ENCODE data around the gene TRPM1.

Gene TRPM1

GRCh38 chr15:31111091-31111647 is 9.6 kb upstream of the TRPM1 start:
- FAIRE-seq (no peak), DNase-seq (ENCODE audit: insufficient read length) (no peak)
- TF ChIP-seq POLR2AphosphoS5 (IDR thresholded peaks at IDR 0.05; ENCODE audit: low read depth, low read length) (no peak), POLR2A (IDR thresholded peaks at IDR 0.05; ENCODE audit: low read depth, low read length) (no peak), TAF1 (IDR thresholded peaks at IDR 0.05; ENCODE audit: borderline replicate concordance, low read depth, low read length) (no peak)

GRCh38 chr15:31108836-31109235 is 7.3 kb upstream of the TRPM1 start:
- no peak for FAIRE-seq
- DNase-seq (ENCODE audit: insufficient read length), result no peak
- TF ChIP-seq TAF1 (IDR thresholded peaks at IDR 0.05; ENCODE audit: borderline replicate concordance, low read depth, low read length) (no peak), POLR2AphosphoS5 (IDR thresholded peaks at IDR 0.05; ENCODE audit: low read depth, low read length) (no peak), POLR2A (IDR thresholded peaks at IDR 0.05; ENCODE audit: low read depth, low read length) (no peak)

GRCh38 chr15:31106495-31107300 is 5.2 kb upstream of the TRPM1 start:
- DNase-seq (ENCODE audit: insufficient read length), result no peak
- TF ChIP-seq POLR2AphosphoS5 (IDR thresholded peaks at IDR 0.05; ENCODE audit: low read depth, low read length), result no peak
- no peak for TF ChIP-seq TAF1 (IDR thresholded peaks at IDR 0.05; ENCODE audit: borderline replicate concordance, low read depth, low read length)
- TF ChIP-seq POLR2A (IDR thresholded peaks at IDR 0.05; ENCODE audit: low read depth, low read length), result no peak
- FAIRE-seq, result no peak

DNA sequence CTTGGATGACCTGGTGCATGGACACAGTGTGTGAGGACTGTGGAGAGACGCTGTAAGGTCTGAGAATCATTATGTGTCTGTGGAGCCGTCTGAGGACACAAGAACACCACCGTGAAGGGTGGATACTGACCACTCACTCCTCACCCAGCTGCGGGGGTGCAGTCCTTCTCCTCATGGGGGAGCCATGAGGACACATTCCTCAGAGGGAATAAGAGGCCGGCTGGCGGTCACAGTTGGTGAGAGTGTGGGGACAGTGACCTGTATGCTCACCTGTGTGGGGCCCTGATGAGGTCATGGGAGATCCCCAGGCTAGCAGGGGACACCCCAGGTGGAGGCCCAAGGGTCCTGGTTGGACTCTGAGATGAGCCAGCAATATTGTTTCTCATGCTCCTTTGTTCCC is 2.5 kb upstream of the TRPM1 start:
- TF ChIP-seq TAF1 (IDR thresholded peaks at IDR 0.05; ENCODE audit: borderline replicate concordance, low read depth, low read length) (no peak), POLR2A (IDR thresholded peaks at IDR 0.05; ENCODE audit: low read depth, low read length) (no peak), POLR2AphosphoS5 (IDR thresholded peaks at IDR 0.05; ENCODE audit: low read depth, low read length) (no peak)
- FAIRE-seq, result no peak
- no peak for DNase-seq (ENCODE audit: insufficient read length)

DNA sequence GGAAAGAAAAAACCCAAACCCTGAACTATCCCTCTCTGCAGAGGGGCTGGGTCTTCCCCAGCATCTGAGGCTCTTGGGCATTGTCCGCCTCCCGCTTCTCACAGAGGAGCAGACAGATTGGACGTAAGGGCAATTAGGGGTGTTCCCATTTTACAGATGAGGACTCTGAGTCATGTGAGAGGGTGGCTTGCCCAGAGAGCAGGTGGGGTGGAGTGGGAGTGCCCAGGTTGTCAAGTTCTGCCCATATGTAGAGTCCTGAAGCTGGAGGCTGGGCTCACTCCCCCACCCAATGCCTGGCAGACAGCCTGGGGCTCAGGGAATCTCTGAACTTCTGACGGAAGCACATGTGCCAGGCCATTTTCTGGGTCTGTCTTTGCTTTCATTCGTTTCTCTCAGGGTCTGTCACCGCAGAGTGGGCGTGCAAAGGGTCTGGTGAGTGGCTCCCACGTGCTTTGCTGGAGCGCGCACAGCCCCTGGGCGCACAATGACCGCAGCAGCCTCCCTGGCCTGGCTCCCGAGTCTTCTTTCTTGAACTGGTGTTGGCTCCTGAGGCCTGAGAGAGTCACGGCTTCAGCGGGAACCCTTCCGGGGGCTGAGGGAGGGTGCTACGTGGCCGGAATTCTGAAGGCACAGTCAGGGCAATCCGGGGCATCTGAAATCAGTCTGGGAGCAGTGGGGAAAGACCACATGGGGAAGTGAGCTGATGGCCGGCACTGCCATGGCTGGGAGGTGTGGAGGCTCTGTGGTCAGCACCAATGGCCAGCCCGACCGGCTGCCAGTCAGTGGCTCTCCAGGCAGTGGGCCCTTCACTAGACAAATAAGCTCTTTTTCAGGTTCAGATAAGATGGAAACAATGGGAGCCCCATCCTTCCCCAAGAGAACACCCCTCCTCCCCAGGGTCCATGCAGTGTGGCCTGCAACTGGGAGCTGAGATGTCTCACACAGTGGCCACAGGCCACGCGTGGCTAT is 1.1 kb upstream of the TRPM1 start:
- no peak for TF ChIP-seq POLR2A (IDR thresholded peaks at IDR 0.05; ENCODE audit: low read depth, low read length)
- no peak for TF ChIP-seq TAF1 (IDR thresholded peaks at IDR 0.05; ENCODE audit: borderline replicate concordance, low read depth, low read length)
- no peak for TF ChIP-seq POLR2AphosphoS5 (IDR thresholded peaks at IDR 0.05; ENCODE audit: low read depth, low read length)
- DNase-seq (ENCODE audit: insufficient read length), result no peak
- no peak for FAIRE-seq

- DNase-seq (ENCODE audit: insufficient read length) (no peak), FAIRE-seq (no peak)
- TF ChIP-seq POLR2A (IDR thresholded peaks at IDR 0.05; ENCODE audit: low read depth, low read length) (no peak), TAF1 (IDR thresholded peaks at IDR 0.05; ENCODE audit: borderline replicate concordance, low read depth, low read length) (no peak), POLR2AphosphoS5 (IDR thresholded peaks at IDR 0.05; ENCODE audit: low read depth, low read length) (no peak)
Measured at GRCh38 chr15:31102039-31102321, 455 bp upstream of the TRPM1 start.

GRCh38 chr15:31100738-31101137 is 787 bp downstream of the TRPM1 start:
- DNase-seq (ENCODE audit: insufficient read length), result no peak
- TF ChIP-seq POLR2A (IDR thresholded peaks at IDR 0.05; ENCODE audit: low read depth, low read length), result no peak
- TF ChIP-seq POLR2AphosphoS5 (IDR thresholded peaks at IDR 0.05; ENCODE audit: low read depth, low read length), result no peak
- no peak for TF ChIP-seq TAF1 (IDR thresholded peaks at IDR 0.05; ENCODE audit: borderline replicate concordance, low read depth, low read length)
- peak; percentile 40 for FAIRE-seq

DNA sequence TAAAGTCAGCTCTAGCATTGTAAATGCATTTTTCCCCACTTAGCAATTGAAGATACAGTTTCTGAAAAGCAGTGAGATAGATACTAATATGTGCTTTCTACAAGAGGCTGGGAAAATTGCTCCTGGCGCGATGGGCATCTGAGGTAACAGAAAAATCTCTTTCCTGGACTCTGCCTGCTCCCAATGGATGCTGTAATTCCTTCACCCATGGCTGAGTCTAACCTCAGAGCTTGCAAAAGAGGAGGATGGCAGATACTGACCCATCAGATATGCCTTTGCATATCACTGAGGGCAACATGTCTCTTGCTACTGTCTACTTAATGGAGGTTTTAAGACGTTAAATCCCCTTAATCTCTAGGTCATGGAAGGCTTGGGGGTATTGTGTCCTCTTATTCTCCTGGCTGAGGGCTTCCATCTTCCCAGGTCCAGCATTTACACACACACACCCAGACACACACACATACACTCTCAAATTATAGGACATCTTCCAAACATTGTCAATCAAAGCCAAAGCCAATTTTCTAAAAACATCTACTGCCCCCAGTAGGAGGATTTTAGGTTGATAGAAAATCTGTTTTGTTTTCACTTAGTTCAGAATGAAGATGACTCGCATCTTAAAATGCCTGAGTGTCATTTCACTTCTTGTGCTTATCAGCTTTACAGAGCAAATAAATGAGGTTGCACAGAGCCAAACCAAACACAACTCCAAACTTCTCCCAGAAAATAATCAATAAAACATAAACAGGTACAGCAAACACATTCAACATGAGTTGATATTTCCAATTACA is 2.4 kb downstream of the TRPM1 start:
- DNase-seq (ENCODE audit: insufficient read length) (no peak), FAIRE-seq (peak; percentile 46)
- TF ChIP-seq POLR2AphosphoS5 (IDR thresholded peaks at IDR 0.05; ENCODE audit: low read depth, low read length) (no peak), POLR2A (IDR thresholded peaks at IDR 0.05; ENCODE audit: low read depth, low read length) (no peak), TAF1 (IDR thresholded peaks at IDR 0.05; ENCODE audit: borderline replicate concordance, low read depth, low read length) (no peak)

DNA sequence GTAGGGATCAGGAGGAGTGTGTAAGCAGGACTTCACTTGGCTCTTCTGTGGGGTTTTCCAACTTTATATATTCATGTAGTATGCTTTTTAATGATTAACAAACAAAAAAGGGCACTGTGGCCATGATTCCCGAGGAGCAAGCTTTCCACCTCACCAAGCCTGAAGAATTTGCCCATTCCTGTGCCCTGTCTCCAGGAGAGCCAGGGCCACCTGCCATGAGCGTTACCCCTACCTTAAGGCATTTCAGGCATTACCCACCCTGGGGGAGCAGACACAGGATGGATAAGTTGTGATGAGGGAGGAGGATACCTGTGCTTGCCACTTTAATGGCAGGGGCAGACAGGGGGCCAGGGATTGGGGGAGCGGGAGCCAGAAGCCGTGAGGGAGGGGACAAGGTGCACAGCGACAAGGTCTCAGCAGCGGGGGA is 3.0 kb downstream of the TRPM1 start:
- TF ChIP-seq TAF1 (IDR thresholded peaks at IDR 0.05; ENCODE audit: borderline replicate concordance, low read depth, low read length) (no peak), POLR2A (IDR thresholded peaks at IDR 0.05; ENCODE audit: low read depth, low read length) (no peak), POLR2AphosphoS5 (IDR thresholded peaks at IDR 0.05; ENCODE audit: low read depth, low read length) (no peak)
- DNase-seq (ENCODE audit: insufficient read length), result no peak
- no peak for FAIRE-seq

DNA sequence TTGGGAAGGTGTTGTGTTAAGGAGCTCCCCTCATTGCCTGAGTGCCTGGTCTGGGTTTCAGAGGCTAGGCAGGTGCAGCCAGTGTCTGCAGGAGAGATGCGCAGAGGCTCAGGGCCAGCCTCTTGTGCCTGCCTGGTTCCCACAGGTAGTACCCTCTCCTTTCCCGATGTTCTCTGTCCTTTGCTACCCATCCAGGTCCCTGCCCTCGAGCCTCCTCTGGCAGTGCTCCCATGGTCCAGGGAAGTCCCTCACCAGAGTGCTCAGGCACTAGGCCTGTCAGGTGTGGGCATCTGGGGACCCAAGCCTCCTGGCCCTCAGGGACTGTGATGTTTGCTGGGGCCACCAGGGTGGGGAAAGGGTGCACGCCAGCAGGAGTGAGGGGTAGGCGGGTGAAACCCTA is 5.0 kb downstream of the TRPM1 start:
- FAIRE-seq (no peak), DNase-seq (ENCODE audit: insufficient read length) (no peak)
- TF ChIP-seq TAF1 (IDR thresholded peaks at IDR 0.05; ENCODE audit: borderline replicate concordance, low read depth, low read length) (no peak), POLR2A (IDR thresholded peaks at IDR 0.05; ENCODE audit: low read depth, low read length) (no peak), POLR2AphosphoS5 (IDR thresholded peaks at IDR 0.05; ENCODE audit: low read depth, low read length) (no peak)

DNA sequence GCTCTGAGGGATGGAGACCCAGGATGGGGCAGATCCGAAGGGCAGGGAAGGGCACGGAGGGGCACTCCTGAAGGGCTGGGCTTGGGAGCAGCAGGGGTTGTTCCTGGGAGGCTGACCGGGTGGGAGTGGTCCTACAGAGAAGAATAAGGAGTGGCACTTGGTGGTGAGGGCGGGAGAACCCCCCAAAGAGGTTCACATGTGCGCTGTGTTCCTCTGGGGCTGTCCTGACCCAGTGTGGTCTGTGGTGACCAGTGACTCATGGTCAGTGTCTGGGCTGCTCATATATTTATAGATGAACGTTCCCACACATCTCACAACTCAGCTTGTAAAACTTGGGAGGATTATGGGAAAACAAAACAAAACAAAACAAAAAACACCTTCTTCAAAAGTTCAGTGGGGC is 10.0 kb downstream of the TRPM1 start:
- FAIRE-seq, result no peak
- TF ChIP-seq POLR2AphosphoS5 (IDR thresholded peaks at IDR 0.05; ENCODE audit: low read depth, low read length) (no peak), TAF1 (IDR thresholded peaks at IDR 0.05; ENCODE audit: borderline replicate concordance, low read depth, low read length) (no peak), POLR2A (IDR thresholded peaks at IDR 0.05; ENCODE audit: low read depth, low read length) (no peak)
- DNase-seq (ENCODE audit: insufficient read length), result no peak
